ENCODE results near the gene ACO1. TPM values are rescaled to one million over a fixed set of nuclear protein-coding genes. Genes with fewer than 3 reads are reported as not detected.

ACO1 gene
- total RNA-seq, 1 donor from 2014 or later: 30.6 TPM

DNA sequence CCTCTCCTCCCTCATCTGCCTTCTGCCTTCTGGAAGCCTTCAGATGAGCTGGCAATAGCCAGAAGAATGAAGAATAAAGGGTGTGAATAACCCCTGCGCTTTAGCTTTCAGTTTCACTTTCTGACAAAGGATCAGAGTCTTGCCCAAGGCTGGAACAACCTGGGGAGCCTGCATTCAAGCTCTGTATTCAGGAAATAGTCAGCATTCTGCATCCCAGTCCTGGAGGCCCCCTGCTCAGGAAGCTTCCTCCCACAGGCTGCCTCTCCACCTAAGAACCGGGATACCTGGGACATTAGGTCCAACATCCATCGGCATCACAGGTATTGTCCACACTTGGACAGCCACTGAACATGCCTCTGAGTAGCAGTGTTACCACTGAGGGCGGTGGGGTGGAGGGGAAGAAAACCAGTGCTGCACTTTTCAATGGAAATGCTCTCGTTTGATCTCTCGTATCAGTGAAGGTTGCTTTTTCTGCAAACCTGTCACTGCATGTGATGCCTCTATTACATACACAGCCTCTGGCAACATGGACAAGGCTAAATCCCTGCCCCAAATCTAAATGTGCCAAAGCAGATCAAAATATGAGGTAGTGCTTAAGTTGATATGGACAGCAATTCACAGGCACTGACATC lies 39.8 kb upstream of the ACO1 start:
- TF ChIP-seq, protein P1, sequence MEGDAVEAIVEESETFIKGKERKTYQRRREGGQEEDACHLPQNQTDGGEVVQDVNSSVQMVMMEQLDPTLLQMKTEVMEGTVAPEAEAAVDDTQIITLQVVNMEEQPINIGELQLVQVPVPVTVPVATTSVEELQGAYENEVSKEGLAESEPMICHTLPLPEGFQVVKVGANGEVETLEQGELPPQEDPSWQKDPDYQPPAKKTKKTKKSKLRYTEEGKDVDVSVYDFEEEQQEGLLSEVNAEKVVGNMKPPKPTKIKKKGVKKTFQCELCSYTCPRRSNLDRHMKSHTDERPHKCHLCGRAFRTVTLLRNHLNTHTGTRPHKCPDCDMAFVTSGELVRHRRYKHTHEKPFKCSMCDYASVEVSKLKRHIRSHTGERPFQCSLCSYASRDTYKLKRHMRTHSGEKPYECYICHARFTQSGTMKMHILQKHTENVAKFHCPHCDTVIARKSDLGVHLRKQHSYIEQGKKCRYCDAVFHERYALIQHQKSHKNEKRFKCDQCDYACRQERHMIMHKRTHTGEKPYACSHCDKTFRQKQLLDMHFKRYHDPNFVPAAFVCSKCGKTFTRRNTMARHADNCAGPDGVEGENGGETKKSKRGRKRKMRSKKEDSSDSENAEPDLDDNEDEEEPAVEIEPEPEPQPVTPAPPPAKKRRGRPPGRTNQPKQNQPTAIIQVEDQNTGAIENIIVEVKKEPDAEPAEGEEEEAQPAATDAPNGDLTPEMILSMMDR (IDR thresholded peaks at IDR 0.05; ENCODE audit: unreplicated experiment): no peak
- DNase-seq (ENCODE audit: low spot score): peak; percentile 6
- no peaks in the 10 kb centered on the region for H3K36me3 Mint-ChIP-seq (ENCODE audit: low read depth, unreplicated experiment)
- no peaks in the 10 kb centered on the region for H3K9me3 Mint-ChIP-seq (ENCODE audit: unreplicated experiment)
- H3K4me1 Mint-ChIP-seq (ENCODE audit: unreplicated experiment): peaks cover 10% of the 10 kb centered on the region
- H3K27ac Mint-ChIP-seq (ENCODE audit: unreplicated experiment): no peak overlapping the region
- no peaks in the 10 kb centered on the region for H3K27me3 Mint-ChIP-seq (ENCODE audit: unreplicated experiment)
- peak overlapping the region; percentile 16 for H3K4me3 Mint-ChIP-seq (ENCODE audit: unreplicated experiment)

DNA sequence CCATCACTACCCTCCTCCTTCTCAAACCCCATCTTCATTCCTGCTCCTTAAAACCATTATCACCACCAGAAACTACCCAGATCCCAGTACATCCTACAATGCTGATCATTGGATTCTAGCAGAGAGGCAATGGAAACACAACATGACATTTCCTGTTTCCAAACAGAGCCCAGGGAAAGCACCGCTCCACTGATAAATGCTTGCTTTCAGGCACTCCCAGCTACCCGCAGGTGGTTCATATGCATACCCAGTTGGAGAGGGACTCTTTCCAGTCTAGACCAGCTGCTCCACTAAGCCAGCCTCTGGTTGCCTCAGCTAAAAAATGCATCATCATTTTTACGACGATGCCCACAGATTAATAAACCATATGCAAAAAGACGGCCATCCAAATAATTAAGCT lies 39.2 kb upstream of the ACO1 start:
- Mint-ChIP-seq H3K36me3 (ENCODE audit: low read depth, unreplicated experiment) (no peaks in the 10 kb centered on the region), H3K27ac (ENCODE audit: unreplicated experiment) (peak overlapping the region; percentile 39), H3K4me3 (ENCODE audit: unreplicated experiment) (peak overlapping the region; percentile 16), H3K4me1 (ENCODE audit: unreplicated experiment) (peaks cover 10% of the 10 kb centered on the region), H3K9me3 (ENCODE audit: unreplicated experiment) (no peaks in the 10 kb centered on the region), H3K27me3 (ENCODE audit: unreplicated experiment) (no peaks in the 10 kb centered on the region)
- no peak for DNase-seq (ENCODE audit: low spot score)
- TF ChIP-seq, protein P1 (IDR thresholded peaks at IDR 0.05; ENCODE audit: unreplicated experiment): no peak

- no peak for DNase-seq (ENCODE audit: low spot score)
- Mint-ChIP-seq H3K4me3 (ENCODE audit: unreplicated experiment) (no peak overlapping the region), H3K4me1 (ENCODE audit: unreplicated experiment) (peaks cover 17% of the 10 kb centered on the region), H3K36me3 (ENCODE audit: low read depth, unreplicated experiment) (no peaks in the 10 kb centered on the region), H3K9me3 (ENCODE audit: unreplicated experiment) (no peaks in the 10 kb centered on the region), H3K27me3 (ENCODE audit: unreplicated experiment) (no peaks in the 10 kb centered on the region), H3K27ac (ENCODE audit: unreplicated experiment) (no peak overlapping the region)
- TF ChIP-seq, protein P1 (IDR thresholded peaks at IDR 0.05; ENCODE audit: unreplicated experiment): no peak
Measured at GRCh38 chr9:32347571-32347970, 36.9 kb upstream of the ACO1 start.

DNA sequence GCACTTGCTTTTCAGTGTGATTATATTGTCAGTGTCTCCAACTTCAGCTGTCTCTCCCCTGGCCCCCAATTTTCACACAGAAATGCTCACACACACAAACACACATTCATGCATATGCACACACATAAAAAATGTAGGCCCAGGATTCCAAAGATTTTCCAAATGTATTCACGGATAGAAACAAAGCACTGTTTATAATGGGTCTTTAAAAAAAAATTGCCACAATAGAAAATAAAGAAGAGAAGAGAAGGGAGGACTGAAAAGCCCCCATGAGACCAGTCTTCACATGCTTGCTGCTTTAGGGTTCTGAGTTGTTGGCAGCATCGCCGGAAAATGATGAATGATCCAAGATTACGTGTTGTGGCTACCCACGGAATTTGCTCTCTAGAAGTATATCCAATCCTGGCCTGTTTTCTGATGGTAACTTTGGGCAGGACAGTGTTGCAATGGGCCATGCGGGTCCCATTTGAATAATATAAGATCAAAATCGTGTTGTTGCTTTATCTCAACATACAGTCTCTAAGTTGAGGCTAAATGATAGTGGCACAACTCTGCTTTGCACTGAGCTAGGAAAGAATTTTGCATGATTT lies 36.2 kb upstream of the ACO1 start:
- no peak overlapping the region for H3K4me3 Mint-ChIP-seq (ENCODE audit: unreplicated experiment)
- no peak overlapping the region for H3K27ac Mint-ChIP-seq (ENCODE audit: unreplicated experiment)
- TF ChIP-seq, protein P1 (IDR thresholded peaks at IDR 0.05; ENCODE audit: unreplicated experiment): no peak
- DNase-seq (ENCODE audit: low spot score): no peak
- peaks cover 17% of the 10 kb centered on the region for H3K4me1 Mint-ChIP-seq (ENCODE audit: unreplicated experiment)
- no peaks in the 10 kb centered on the region for H3K27me3 Mint-ChIP-seq (ENCODE audit: unreplicated experiment)
- H3K36me3 Mint-ChIP-seq (ENCODE audit: low read depth, unreplicated experiment): no peaks in the 10 kb centered on the region
- no peaks in the 10 kb centered on the region for H3K9me3 Mint-ChIP-seq (ENCODE audit: unreplicated experiment)

DNA sequence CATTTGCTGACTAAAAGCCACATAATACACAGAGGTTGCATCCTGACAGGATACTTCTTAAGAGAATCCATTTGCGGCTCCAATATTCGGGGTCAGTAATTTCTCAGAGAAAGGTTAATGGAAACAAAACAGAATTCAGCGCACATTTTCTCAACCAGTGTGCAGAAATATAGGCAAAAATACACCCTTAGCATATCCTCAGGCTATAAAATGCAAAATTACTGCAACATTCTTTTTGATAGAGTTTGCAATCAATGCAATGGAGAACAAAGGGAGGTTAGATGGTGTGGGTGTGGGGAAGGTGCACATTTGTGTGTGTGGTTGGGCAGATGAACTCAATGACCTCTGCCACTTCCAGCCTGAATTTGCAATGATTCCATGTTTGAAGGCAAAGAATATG lies 35.4 kb upstream of the ACO1 start:
- no peaks in the 10 kb centered on the region for H3K27me3 Mint-ChIP-seq (ENCODE audit: unreplicated experiment)
- no peak overlapping the region for H3K4me3 Mint-ChIP-seq (ENCODE audit: unreplicated experiment)
- H3K4me1 Mint-ChIP-seq (ENCODE audit: unreplicated experiment): peaks cover 17% of the 10 kb centered on the region
- TF ChIP-seq, protein P1 (IDR thresholded peaks at IDR 0.05; ENCODE audit: unreplicated experiment): no peak
- H3K36me3 Mint-ChIP-seq (ENCODE audit: low read depth, unreplicated experiment): no peaks in the 10 kb centered on the region
- H3K9me3 Mint-ChIP-seq (ENCODE audit: unreplicated experiment): no peaks in the 10 kb centered on the region
- no peak for DNase-seq (ENCODE audit: low spot score)
- no peak overlapping the region for H3K27ac Mint-ChIP-seq (ENCODE audit: unreplicated experiment)
